ENCODE data around the gene EML4. TPM values are rescaled to one million over a fixed set of nuclear protein-coding genes. Genes with fewer than 3 reads are reported as not detected.
A peak's percentile ranks its signal among the peaks of the same experiment; 100 is the strongest.

EML4 gene
- total and polyA plus RNA-seq, 2 of the 13 experiments (the other 11 are each of a cell fraction or from before 2014, with no cell fraction given), result 243 to 476 TPM

DNA sequence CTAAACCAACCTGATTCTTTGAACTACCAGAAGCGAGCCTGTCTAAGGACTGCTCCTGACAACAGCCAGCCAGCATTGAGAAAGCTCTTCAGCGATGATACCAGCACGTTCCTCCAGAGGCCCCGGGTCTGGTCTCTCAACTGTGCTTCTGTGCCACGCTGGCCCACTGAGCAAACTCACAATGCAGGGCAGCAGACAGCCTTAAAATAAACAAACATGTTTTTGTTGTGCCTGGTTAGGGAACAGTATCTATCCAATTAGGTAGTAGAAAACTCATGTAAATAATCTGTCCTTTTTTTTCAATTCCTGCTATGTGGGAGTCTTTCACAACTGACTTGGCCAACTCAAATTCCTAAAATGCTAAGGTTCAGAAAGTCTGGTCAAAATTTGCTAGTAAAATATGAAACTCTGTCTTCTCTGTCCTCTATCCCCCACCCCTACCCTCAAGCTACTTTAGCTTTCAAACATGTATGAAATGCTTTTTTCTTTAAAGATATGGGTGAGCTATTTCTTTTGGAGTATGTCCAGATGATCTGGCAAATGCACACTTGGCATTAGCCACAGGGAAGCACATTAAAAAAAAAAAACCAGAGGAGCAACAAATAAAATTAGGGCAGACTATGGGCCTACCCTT lies 21.4 kb upstream of the EML4 start (continued):
- TF ChIP-seq ZNF703 (CRISPR knock-in tag; IDR thresholded peaks at IDR 0.05; ENCODE audit: borderline replicate concordance) (no peak), ZNF562 (CRISPR knock-in tag; IDR thresholded peaks at IDR 0.05; ENCODE audit: borderline replicate concordance) (no peak), ZNF616 (CRISPR knock-in tag; IDR thresholded peaks at IDR 0.05; ENCODE audit: low read depth) (no peak), ZFP36L1 (CRISPR knock-in tag; IDR thresholded peaks at IDR 0.05) (no peak), ZFX (CRISPR knock-in tag; IDR thresholded peaks at IDR 0.05; ENCODE audit: low read depth) (peak; percentile 34; the same call in 1 of the 2 replicates), PITX1 (CRISPR knock-in tag; IDR thresholded peaks at IDR 0.05) (no peak), SUZ12 (IDR thresholded peaks at IDR 0.05; ENCODE audit: low read depth, low read length) (no peak), PAWR (CRISPR knock-in tag; IDR thresholded peaks at IDR 0.05; ENCODE audit: borderline replicate concordance) (no peak)
- TF ChIP-seq, protein P1, sequence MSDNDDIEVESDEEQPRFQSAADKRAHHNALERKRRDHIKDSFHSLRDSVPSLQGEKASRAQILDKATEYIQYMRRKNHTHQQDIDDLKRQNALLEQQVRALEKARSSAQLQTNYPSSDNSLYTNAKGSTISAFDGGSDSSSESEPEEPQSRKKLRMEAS (IDR thresholded peaks at IDR 0.05), result peak; percentile 72; the same call in 1 of the 2 replicates
- TF ChIP-seq, protein P2, sequence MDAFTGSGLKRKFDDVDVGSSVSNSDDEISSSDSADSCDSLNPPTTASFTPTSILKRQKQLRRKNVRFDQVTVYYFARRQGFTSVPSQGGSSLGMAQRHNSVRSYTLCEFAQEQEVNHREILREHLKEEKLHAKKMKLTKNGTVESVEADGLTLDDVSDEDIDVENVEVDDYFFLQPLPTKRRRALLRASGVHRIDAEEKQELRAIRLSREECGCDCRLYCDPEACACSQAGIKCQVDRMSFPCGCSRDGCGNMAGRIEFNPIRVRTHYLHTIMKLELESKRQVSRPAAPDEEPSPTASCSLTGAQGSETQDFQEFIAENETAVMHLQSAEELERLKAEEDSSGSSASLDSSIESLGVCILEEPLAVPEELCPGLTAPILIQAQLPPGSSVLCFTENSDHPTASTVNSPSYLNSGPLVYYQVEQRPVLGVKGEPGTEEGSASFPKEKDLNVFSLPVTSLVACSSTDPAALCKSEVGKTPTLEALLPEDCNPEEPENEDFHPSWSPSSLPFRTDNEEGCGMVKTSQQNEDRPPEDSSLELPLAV (CRISPR knock-in tag; conservative IDR thresholded peaks at IDR 0.05; ENCODE audit: low read depth), result no peak
- TF ChIP-seq, protein P3, sequence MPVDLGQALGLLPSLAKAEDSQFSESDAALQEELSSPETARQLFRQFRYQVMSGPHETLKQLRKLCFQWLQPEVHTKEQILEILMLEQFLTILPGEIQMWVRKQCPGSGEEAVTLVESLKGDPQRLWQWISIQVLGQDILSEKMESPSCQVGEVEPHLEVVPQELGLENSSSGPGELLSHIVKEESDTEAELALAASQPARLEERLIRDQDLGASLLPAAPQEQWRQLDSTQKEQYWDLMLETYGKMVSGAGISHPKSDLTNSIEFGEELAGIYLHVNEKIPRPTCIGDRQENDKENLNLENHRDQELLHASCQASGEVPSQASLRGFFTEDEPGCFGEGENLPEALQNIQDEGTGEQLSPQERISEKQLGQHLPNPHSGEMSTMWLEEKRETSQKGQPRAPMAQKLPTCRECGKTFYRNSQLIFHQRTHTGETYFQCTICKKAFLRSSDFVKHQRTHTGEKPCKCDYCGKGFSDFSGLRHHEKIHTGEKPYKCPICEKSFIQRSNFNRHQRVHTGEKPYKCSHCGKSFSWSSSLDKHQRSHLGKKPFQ (CRISPR knock-in tag; IDR thresholded peaks at IDR 0.05; ENCODE audit: insufficient replicate concordance), result no peak
- TF ChIP-seq, protein P4, sequence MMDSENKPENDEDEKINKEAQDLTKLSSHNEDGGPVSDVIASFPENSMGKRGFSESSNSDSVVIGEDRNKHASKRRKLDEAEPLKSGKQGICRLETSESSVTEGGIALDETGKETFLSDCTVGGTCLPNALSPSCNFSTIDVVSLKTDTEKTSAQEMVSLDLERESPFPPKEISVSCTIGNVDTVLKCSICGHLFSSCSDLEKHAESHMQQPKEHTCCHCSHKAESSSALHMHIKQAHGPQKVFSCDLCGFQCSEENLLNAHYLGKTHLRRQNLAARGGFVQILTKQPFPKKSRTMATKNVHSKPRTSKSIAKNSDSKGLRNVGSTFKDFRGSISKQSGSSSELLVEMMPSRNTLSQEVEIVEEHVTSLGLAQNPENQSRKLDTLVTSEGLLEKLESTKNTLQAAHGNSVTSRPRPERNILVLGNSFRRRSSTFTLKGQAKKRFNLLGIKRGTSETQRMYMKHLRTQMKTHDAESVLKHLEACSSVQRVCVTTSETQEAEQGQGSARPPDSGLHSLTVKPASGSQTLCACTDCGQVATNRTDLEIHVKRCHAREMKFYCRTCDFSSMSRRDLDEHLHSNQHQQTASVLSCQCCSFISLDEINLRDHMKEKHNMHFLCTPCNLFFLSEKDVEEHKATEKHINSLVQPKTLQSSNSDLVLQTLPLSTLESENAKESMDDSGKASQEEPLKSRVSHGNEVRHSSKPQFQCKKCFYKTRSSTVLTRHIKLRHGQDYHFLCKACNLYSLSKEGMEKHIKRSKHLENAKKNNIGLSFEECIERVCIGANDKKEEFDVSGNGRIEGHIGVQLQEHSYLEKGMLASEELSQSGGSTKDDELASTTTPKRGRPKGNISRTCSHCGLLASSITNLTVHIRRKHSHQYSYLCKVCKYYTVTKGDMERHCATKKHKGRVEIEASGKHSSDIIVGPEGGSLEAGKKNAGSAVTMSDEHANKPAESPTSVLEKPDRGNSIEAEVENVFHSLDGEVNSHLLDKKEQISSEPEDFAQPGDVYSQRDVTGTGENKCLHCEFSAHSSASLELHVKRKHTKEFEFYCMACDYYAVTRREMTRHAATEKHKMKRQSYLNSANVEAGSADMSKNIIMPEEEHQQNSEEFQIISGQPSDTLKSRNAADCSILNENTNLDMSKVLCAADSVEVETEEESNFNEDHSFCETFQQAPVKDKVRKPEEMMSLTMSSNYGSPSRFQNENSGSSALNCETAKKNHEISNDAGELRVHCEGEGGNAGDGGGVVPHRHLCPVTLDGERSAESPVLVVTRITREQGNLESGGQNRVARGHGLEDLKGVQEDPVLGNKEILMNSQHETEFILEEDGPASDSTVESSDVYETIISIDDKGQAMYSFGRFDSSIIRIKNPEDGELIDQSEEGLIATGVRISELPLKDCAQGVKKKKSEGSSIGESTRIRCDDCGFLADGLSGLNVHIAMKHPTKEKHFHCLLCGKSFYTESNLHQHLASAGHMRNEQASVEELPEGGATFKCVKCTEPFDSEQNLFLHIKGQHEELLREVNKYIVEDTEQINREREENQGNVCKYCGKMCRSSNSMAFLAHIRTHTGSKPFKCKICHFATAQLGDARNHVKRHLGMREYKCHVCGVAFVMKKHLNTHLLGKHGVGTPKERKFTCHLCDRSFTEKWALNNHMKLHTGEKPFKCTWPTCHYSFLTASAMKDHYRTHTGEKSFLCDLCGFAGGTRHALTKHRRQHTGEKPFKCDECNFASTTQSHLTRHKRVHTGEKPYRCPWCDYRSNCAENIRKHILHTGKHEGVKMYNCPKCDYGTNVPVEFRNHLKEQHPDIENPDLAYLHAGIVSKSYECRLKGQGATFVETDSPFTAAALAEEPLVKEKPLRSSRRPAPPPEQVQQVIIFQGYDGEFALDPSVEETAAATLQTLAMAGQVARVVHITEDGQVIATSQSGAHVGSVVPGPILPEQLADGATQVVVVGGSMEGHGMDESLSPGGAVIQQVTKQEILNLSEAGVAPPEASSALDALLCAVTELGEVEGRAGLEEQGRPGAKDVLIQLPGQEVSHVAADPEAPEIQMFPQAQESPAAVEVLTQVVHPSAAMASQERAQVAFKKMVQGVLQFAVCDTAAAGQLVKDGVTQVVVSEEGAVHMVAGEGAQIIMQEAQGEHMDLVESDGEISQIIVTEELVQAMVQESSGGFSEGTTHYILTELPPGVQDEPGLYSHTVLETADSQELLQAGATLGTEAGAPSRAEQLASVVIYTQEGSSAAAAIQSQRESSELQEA (CRISPR knock-in tag; IDR thresholded peaks at IDR 0.05; ENCODE audit: not compliant biosample characterization), result no peak
- TF ChIP-seq, protein P5, sequence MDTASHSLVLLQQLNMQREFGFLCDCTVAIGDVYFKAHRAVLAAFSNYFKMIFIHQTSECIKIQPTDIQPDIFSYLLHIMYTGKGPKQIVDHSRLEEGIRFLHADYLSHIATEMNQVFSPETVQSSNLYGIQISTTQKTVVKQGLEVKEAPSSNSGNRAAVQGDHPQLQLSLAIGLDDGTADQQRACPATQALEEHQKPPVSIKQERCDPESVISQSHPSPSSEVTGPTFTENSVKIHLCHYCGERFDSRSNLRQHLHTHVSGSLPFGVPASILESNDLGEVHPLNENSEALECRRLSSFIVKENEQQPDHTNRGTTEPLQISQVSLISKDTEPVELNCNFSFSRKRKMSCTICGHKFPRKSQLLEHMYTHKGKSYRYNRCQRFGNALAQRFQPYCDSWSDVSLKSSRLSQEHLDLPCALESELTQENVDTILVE (CRISPR knock-in tag; IDR thresholded peaks at IDR 0.05), result no peak

All from HepG2 (cell line).